ENCODE data around the gene STAT2. TPM values are rescaled to one million over a fixed set of nuclear protein-coding genes. Genes with fewer than 3 reads are reported as not detected.
A peak's percentile ranks its signal among the peaks of the same experiment; 100 is the strongest.

STAT2 gene
- total and polyA plus RNA-seq, 2 experiments from 2014 or later: 15.6 to 67.9 TPM

DNA sequence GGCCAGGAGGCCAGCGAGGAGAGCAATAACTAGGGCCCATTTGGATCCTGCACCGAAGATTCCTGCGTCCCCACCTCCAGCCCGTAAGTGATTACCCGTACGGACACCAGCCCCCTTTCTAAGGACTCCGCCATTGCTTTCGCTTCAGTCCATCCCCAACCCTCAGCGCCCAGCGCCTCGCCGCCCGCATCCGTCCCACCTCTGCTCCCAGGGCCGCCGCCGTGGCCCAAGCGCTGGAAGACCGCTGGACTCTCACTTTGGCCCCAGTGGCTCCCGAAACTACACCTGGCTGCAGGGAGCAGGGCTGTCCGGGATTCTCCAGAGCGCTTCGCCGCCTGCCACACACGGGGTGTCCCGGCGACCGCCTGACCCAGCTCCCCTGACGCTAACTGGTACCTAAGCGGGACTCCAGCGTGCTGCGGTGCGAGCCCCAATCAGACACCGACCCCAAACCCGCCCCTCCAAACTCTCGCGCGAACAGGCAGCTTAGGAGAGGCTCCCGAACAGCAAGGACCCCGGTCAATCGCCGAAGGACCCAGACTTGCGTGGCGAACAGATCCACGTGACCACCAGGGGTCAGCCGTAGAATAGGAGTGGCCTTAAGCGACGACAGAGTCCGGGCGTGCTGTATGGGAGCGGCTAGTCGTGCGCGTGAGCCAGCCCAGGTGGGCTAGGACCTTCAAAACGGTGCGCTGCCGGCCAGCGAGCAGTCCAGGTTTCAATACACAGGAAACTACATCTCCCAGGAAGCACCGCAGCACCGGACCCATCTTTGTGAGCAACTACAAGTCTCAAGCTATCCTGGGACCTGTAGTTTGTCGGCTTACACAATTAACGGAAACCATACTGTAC lies 44.1 kb downstream of the STAT2 start, which contains the start of gene CNPY2 (continued):
- TF ChIP-seq, protein P1, sequence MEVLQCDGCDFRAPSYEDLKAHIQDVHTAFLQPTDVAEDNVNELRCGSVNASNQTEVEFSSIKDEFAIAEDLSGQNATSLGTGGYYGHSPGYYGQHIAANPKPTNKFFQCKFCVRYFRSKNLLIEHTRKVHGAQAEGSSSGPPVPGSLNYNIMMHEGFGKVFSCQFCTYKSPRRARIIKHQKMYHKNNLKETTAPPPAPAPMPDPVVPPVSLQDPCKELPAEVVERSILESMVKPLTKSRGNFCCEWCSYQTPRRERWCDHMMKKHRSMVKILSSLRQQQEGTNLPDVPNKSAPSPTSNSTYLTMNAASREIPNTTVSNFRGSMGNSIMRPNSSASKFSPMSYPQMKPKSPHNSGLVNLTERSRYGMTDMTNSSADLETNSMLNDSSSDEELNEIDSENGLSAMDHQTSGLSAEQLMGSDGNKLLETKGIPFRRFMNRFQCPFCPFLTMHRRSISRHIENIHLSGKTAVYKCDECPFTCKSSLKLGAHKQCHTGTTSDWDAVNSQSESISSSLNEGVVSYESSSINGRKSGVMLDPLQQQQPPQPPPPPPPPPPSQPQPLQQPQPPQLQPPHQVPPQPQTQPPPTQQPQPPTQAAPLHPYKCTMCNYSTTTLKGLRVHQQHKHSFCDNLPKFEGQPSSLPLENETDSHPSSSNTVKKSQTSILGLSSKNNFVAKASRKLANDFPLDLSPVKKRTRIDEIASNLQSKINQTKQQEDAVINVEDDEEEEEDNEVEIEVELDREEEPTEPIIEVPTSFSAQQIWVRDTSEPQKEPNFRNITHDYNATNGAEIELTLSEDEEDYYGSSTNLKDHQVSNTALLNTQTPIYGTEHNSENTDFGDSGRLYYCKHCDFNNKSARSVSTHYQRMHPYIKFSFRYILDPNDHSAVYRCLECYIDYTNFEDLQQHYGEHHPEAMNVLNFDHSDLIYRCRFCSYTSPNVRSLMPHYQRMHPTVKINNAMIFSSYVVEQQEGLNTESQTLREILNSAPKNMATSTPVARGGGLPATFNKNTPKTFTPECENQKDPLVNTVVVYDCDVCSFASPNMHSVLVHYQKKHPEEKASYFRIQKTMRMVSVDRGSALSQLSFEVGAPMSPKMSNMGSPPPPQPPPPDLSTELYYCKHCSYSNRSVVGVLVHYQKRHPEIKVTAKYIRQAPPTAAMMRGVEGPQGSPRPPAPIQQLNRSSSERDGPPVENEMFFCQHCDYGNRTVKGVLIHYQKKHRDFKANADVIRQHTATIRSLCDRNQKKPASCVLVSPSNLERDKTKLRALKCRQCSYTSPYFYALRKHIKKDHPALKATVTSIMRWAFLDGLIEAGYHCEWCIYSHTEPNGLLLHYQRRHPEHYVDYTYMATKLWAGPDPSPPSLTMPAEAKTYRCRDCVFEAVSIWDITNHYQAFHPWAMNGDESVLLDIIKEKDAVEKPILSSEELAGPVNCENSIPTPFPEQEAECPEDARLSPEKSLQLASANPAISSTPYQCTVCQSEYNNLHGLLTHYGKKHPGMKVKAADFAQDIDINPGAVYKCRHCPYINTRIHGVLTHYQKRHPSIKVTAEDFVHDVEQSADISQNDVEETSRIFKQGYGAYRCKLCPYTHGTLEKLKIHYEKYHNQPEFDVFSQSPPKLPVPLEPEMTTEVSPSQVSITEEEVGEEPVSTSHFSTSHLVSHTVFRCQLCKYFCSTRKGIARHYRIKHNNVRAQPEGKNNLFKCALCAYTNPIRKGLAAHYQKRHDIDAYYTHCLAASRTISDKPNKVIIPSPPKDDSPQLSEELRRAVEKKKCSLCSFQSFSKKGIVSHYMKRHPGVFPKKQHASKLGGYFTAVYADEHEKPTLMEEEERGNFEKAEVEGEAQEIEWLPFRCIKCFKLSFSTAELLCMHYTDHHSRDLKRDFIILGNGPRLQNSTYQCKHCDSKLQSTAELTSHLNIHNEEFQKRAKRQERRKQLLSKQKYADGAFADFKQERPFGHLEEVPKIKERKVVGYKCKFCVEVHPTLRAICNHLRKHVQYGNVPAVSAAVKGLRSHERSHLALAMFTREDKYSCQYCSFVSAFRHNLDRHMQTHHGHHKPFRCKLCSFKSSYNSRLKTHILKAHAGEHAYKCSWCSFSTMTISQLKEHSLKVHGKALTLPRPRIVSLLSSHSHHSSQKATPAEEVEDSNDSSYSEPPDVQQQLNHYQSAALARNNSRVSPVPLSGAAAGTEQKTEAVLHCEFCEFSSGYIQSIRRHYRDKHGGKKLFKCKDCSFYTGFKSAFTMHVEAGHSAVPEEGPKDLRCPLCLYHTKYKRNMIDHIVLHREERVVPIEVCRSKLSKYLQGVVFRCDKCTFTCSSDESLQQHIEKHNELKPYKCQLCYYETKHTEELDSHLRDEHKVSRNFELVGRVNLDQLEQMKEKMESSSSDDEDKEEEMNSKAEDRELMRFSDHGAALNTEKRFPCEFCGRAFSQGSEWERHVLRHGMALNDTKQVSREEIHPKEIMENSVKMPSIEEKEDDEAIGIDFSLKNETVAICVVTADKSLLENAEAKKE (CRISPR knock-in tag; IDR thresholded peaks at IDR 0.05): no peak
- TF ChIP-seq POLR2AphosphoS5 (IDR thresholded peaks at IDR 0.05; ENCODE audit: low read depth) (peak; percentile 92), EZH2phosphoT487 (IDR thresholded peaks at IDR 0.05; ENCODE audit: unreplicated experiment) (no peak)
- TF ChIP-seq, protein P2, sequence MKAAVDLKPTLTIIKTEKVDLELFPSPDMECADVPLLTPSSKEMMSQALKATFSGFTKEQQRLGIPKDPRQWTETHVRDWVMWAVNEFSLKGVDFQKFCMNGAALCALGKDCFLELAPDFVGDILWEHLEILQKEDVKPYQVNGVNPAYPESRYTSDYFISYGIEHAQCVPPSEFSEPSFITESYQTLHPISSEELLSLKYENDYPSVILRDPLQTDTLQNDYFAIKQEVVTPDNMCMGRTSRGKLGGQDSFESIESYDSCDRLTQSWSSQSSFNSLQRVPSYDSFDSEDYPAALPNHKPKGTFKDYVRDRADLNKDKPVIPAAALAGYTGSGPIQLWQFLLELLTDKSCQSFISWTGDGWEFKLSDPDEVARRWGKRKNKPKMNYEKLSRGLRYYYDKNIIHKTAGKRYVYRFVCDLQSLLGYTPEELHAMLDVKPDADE (IDR thresholded peaks at IDR 0.05): peak; percentile 97

DNA sequence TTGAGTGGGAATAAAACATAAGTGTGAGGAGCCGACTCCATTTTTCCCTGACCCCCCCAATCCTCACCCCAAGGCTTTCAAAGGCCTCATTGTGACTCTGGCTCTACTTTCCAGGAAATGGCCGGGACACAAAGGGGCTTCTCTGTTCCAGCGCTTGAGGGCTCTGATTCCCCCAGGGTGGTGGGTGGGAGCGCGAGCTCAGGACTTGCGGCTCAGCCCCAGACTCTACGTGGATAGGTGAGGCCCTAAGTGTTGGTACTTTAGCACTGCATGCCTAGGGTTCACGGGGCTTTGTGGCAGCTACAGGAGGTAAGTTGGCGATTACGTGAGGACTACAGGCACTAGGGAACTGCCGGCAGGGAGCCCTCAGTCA lies 44.7 kb downstream of the STAT2 start:
- Histone ChIP-seq H3K27me3 (ENCODE audit: insufficient read depth) (no peaks in the 10 kb centered on the region), H3K4me2 (peak overlapping the region; percentile 99), H3F3A (replicated peaks; ENCODE audit: low read depth) (peaks cover 18% of the 10 kb centered on the region), H2AFZ (peak overlapping the region; percentile 90), H3K4me1 (ENCODE audit: insufficient read depth) (peaks cover 12% of the 10 kb centered on the region), H3K79me2 (replicated peaks; ENCODE audit: insufficient read depth) (peaks cover 20% of the 10 kb centered on the region), H3K9me2 (ENCODE audit: insufficient read depth) (no peaks in the 10 kb centered on the region), H3K36me3 (ENCODE audit: insufficient read depth) (peaks cover 37% of the 10 kb centered on the region), H4K20me1 (replicated peaks; ENCODE audit: insufficient read depth) (peaks cover 3% of the 10 kb centered on the region; the same call in 1 of the 2 replicates), H3K27ac (ENCODE audit: low read depth) (peak overlapping the region; percentile 92), H3K4me3 (peak overlapping the region; percentile 99)
- H3K4me3 Mint-ChIP-seq: peak overlapping the region; percentile 100
- peaks cover 48% of the 10 kb centered on the region for H3K36me3 Mint-ChIP-seq (ENCODE audit: low read depth)
- no peaks in the 10 kb centered on the region; the same call in 2 of the 3 replicates for H3K9me3 Mint-ChIP-seq
- peaks cover 4% of the 10 kb centered on the region for H3K4me1 Mint-ChIP-seq
- peaks cover 7% of the 10 kb centered on the region for H3K27me3 Mint-ChIP-seq (ENCODE audit: insufficient read depth, low read depth, poor library complexity)
- DNase-seq (ENCODE audit: low spot score) (peak; percentile 35), ATAC-seq (peak; percentile 10)
- H3K27ac Mint-ChIP-seq: peak overlapping the region; percentile 99
- TF ChIP-seq JUNB (IDR thresholded peaks at IDR 0.05; ENCODE audit: unreplicated experiment) (no peak), ZNF331 (CRISPR knock-in tag; IDR thresholded peaks at IDR 0.05; ENCODE audit: low read depth) (no peak), STAT1 (IDR thresholded peaks at IDR 0.05; ENCODE audit: unreplicated experiment) (no peak)
- TF ChIP-seq, protein P3, sequence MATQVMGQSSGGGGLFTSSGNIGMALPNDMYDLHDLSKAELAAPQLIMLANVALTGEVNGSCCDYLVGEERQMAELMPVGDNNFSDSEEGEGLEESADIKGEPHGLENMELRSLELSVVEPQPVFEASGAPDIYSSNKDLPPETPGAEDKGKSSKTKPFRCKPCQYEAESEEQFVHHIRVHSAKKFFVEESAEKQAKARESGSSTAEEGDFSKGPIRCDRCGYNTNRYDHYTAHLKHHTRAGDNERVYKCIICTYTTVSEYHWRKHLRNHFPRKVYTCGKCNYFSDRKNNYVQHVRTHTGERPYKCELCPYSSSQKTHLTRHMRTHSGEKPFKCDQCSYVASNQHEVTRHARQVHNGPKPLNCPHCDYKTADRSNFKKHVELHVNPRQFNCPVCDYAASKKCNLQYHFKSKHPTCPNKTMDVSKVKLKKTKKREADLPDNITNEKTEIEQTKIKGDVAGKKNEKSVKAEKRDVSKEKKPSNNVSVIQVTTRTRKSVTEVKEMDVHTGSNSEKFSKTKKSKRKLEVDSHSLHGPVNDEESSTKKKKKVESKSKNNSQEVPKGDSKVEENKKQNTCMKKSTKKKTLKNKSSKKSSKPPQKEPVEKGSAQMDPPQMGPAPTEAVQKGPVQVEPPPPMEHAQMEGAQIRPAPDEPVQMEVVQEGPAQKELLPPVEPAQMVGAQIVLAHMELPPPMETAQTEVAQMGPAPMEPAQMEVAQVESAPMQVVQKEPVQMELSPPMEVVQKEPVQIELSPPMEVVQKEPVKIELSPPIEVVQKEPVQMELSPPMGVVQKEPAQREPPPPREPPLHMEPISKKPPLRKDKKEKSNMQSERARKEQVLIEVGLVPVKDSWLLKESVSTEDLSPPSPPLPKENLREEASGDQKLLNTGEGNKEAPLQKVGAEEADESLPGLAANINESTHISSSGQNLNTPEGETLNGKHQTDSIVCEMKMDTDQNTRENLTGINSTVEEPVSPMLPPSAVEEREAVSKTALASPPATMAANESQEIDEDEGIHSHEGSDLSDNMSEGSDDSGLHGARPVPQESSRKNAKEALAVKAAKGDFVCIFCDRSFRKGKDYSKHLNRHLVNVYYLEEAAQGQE (IDR thresholded peaks at IDR 0.05; ENCODE audit: unreplicated experiment): no peak
- TF ChIP-seq, protein P2 (IDR thresholded peaks at IDR 0.05): no peak

Measured in GM23338 (cell line).